Progenitor cell of endocrine pancreas (in vitro differentiated cells): Measurements from ENCODE around the gene RPRD1B. TPM values are rescaled to one million over a fixed set of nuclear protein-coding genes. Genes with fewer than 3 reads are reported as not detected.
A peak's percentile ranks its signal among the peaks of the same experiment; 100 is the strongest.

Experiments
- DNase-seq: peaks from one replicate; pipeline ENCODE4 v3.0.0; 2021; ENCODE audit warnings: low spot score; ENCODE audit not compliant: unreplicated experiment
- H3K27ac Mint-ChIP-seq: 2 replicates; pipeline ENCODE4 v1.8.0; 2021; ENCODE audit warnings: mild to moderate bottlenecking, moderate library complexity, mixed read lengths
- H3K27me3 Mint-ChIP-seq: 2 replicates; pipeline ENCODE4 v1.8.0; 2021; ENCODE audit warnings: mixed read lengths
- H3K36me3 Mint-ChIP-seq: 2 replicates; pipeline ENCODE4 v1.8.0; 2022; ENCODE audit warnings: mixed read lengths; ENCODE audit not compliant: insufficient read depth
- H3K4me1 Mint-ChIP-seq: 2 replicates; pipeline ENCODE4 v1.8.0; 2021; ENCODE audit warnings: low read depth, mixed read lengths
- H3K4me3 Mint-ChIP-seq: 2 replicates; pipeline ENCODE4 v1.8.0; 2021; ENCODE audit warnings: low read depth, mild to moderate bottlenecking, moderate library complexity, mixed read lengths
- H3K9me3 Mint-ChIP-seq: 2 replicates; pipeline ENCODE4 v1.8.0; 2021; ENCODE audit warnings: low read depth, mixed read lengths
- CTCF ChIP-seq: fragments of 200-600 bp; sonication (generic); IDR thresholded peaks from one replicate; pipeline ENCODE4 v1.5.0; 2021; ENCODE audit warnings: antibody characterized with exemption, mild to moderate bottlenecking; ENCODE audit not compliant: unreplicated experiment
- total RNA-seq: library from RNA; stranded (reverse); gene quantifications from 2 replicates; pipeline ENCODE4 v1.2.1, GENCODE V29; 2021

RPRD1B gene
- total RNA-seq, 1 donor from 2014 or later, result 31.7 TPM

DNA sequence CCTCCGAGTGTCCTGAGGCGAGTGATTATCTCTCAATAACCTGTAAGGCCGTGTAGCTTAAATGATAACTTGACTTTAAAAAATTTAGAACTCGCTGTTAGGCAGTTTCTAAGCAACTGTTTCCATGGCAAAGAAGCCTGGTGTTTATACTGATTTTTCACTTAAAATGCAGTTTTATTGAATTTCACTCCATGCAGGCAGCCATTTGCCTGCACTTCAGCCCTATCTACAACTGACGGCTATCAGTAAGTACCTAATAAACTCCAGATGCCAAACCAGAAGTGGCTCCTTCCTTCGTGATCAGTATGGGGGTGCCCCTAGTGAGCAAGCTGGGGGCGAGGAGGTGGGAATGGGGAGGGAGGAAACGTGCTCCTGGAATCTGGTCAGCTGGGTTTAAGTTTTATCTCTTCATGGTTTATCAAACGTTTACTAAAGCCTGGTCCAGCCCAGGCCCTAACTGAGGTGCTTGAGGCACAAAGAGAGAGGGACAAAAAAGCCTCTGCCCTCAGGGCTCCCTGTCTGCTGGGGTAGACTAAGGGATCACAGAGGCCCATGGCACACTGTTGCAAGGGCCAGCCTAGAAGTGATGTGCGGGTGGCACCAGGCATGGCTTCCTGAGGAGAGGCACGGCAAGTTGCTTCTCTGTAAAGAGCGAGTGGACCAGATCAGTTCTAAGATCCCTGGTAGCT is 45.8 kb upstream of the RPRD1B start:
- no peak for TF ChIP-seq CTCF
- peaks cover 28% of the 10 kb centered on the region for H3K4me1 Mint-ChIP-seq
- no peak for DNase-seq
- no peaks in the 10 kb centered on the region for H3K27me3 Mint-ChIP-seq
- H3K9me3 Mint-ChIP-seq, result no peaks in the 10 kb centered on the region
- H3K4me3 Mint-ChIP-seq, result no peak overlapping the region
- H3K27ac Mint-ChIP-seq, result peak overlapping the region; percentile 81
- H3K36me3 Mint-ChIP-seq, result peaks cover 4% of the 10 kb centered on the region

GRCh38 chr20:37988306-37988954 is 45.1 kb upstream of the RPRD1B start:
- Mint-ChIP-seq H3K4me3 (no peak overlapping the region), H3K27me3 (no peaks in the 10 kb centered on the region), H3K36me3 (peaks cover 2% of the 10 kb centered on the region), H3K27ac (peak overlapping the region; percentile 81), H3K9me3 (no peaks in the 10 kb centered on the region), H3K4me1 (peaks cover 27% of the 10 kb centered on the region)
- DNase-seq, result no peak
- TF ChIP-seq CTCF, result no peak

DNA sequence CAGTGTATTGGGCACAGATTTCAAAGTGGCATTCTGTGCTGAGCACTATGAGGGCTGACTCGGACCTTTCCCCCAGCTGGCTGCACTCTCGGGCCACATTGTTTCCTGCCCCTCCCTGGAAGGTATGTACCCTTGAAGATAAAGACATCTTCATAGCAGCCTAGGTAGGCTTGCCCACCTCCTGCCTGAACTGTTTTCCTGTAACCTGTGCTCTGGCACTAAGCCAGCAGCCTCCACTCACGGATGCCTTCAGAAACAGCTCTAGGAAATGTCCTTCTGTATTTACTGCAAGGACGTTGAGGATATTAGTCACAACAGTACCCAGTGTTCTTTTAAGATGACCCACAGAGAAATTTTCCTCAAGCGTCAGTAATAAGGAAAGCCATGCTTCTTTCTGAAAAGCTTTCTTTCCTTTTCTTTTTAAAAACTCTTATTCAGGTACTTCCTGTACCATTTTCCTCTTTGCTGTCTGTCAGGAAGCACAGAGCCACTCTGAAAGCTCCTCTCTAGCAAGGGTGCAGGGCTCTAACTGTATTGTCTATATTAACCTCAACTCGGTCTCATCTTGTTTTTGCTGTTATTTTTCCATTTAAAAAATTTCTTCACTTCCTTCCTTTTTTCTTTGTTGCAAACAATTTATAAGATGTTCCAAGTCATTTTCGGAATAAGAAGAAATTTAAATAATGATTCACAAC is 43.8 kb upstream of the RPRD1B start:
- H3K36me3 Mint-ChIP-seq, result peaks cover 5% of the 10 kb centered on the region
- TF ChIP-seq CTCF, result no peak
- no peaks in the 10 kb centered on the region for H3K27me3 Mint-ChIP-seq
- H3K27ac Mint-ChIP-seq, result no peak overlapping the region
- no peaks in the 10 kb centered on the region for H3K9me3 Mint-ChIP-seq
- H3K4me1 Mint-ChIP-seq, result peaks cover 27% of the 10 kb centered on the region
- no peak overlapping the region for H3K4me3 Mint-ChIP-seq
- no peak for DNase-seq

DNA sequence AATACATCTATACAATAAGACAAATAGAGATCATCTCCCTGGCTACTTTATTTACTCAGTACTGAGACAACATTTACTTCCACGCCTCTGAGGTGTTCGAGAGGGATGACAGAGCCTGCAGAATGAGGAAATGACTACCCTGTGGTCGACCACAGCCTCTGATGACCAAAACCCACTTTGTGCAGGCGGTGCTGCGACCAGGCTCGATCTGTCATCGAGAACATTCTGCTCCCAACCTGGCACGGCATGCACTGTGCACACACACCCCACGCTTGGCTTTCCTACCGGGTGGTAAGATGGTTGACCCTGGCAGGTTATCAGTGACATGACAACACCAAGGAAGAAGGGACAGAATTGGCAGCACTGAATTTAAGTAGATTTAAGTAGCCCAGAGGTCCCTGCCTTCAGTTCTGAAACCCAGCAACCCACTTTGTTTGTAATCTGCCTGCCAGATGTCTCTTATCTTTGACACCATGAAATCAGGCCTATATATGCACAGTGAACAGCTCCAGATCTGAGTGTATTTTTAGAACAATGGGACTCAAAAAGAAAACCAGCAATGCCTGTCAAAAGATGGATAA is 42.9 kb upstream of the RPRD1B start:
- H3K4me1 Mint-ChIP-seq, result peaks cover 27% of the 10 kb centered on the region
- H3K9me3 Mint-ChIP-seq, result no peaks in the 10 kb centered on the region
- no peak for DNase-seq
- H3K27ac Mint-ChIP-seq, result peak overlapping the region; percentile 88
- no peaks in the 10 kb centered on the region for H3K27me3 Mint-ChIP-seq
- TF ChIP-seq CTCF, result no peak
- no peak overlapping the region for H3K4me3 Mint-ChIP-seq
- peaks cover 7% of the 10 kb centered on the region for H3K36me3 Mint-ChIP-seq

DNA sequence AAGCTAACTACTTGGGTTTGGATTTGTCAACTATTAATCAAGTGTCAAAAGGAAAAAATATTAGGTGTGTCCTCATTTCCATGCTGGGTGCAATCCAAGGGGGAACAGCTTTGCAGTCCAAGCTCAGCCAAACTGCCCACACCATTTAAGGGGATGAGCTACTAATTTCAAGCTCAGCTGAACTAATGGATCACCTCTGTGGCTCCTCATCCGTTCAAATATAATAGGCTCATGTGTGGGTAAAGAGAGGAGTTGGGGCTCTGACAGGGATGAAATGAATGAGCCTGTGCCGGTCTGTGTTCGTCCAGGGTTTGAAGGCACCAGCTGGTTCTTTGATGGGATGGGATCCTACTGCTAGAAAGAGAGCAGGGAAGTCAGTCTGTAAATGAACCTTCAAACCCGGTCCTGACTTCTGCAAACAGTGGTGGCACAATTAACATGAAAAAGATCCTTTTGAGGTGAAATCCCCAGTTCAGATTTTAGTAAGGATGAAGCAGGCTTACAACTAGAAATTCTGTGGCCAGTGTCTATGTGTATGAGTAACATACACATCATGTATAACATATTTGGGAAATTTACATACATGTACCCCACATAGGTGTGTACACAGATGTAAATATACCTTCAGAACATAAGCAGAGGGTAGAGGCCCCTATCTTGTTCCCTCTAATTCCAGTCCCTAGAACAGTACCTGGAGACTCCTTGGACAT is 42.2 kb upstream of the RPRD1B start:
- Mint-ChIP-seq H3K4me3 (no peak overlapping the region), H3K36me3 (peaks cover 7% of the 10 kb centered on the region), H3K27me3 (no peaks in the 10 kb centered on the region), H3K9me3 (no peaks in the 10 kb centered on the region), H3K27ac (peak overlapping the region; percentile 88), H3K4me1 (peaks cover 27% of the 10 kb centered on the region)
- no peak for DNase-seq
- TF ChIP-seq CTCF, result no peak
